Mesothelial cell of epicardium (in vitro differentiated cells): Measurements from ENCODE around the gene CACNA1E. TPM values are rescaled to one million over a fixed set of nuclear protein-coding genes. Genes with fewer than 3 reads are reported as not detected.

ENCODE experiments used
- DNase-seq, 2 experiments: peaks; one replicate each; pipeline ENCODE4 v3.0.0; 2021; ENCODE audit warnings: low spot score in 2 of 2; ENCODE audit not compliant: unreplicated experiment in 2 of 2
- H3K27ac Mint-ChIP-seq: 2 replicates; pipeline ENCODE4 v1.8.0; 2021; ENCODE audit warnings: mixed read lengths
- H3K27me3 Mint-ChIP-seq: 2 replicates; pipeline ENCODE4 v1.8.0; 2021; ENCODE audit warnings: low read depth, mixed read lengths
- H3K36me3 Mint-ChIP-seq: 2 replicates; pipeline ENCODE4 v1.8.0; 2021; ENCODE audit warnings: mixed read lengths
- H3K4me1 Mint-ChIP-seq: 2 replicates; pipeline ENCODE4 v1.8.0; 2021; ENCODE audit warnings: mixed read lengths
- H3K4me3 Mint-ChIP-seq: 2 replicates; pipeline ENCODE4 v1.8.0; 2021; ENCODE audit warnings: mild to moderate bottlenecking, moderate library complexity, mixed read lengths
- H3K9me3 Mint-ChIP-seq: 2 replicates; pipeline ENCODE4 v1.8.0; 2021; ENCODE audit warnings: mixed read lengths
- CTCF ChIP-seq: fragments of 200-600 bp; sonication (generic); IDR thresholded peaks from one replicate; pipeline ENCODE4 v1.5.0; 2021; ENCODE audit warnings: antibody characterized with exemption; ENCODE audit not compliant: unreplicated experiment
- total RNA-seq: library from RNA; stranded (reverse); gene quantifications from 3 replicates; pipeline ENCODE4 v1.2.1, GENCODE V29; 2021

CACNA1E gene
- total RNA-seq, 1 donor from 2014 or later = 0.60 TPM

GRCh38 chr1:181804989-181805388 is 321.7 kb downstream of the CACNA1E start:
- Mint-ChIP-seq H3K36me3 (no peaks in the 10 kb centered on the region), H3K27me3 (peaks cover 15% of the 10 kb centered on the region), H3K9me3 (no peaks in the 10 kb centered on the region), H3K4me1 (no peaks in the 10 kb centered on the region), H3K4me3 (no peak overlapping the region), H3K27ac (no peak overlapping the region)
- TF ChIP-seq CTCF = no peak
- no peak for DNase-seq

GRCh38 chr1:181806746-181807145 is 323.4 kb downstream of the CACNA1E start:
- no peak for DNase-seq
- no peak overlapping the region for H3K27ac Mint-ChIP-seq
- no peak for TF ChIP-seq CTCF
- H3K4me3 Mint-ChIP-seq = no peak overlapping the region
- no peaks in the 10 kb centered on the region for H3K4me1 Mint-ChIP-seq
- H3K36me3 Mint-ChIP-seq = no peaks in the 10 kb centered on the region
- no peaks in the 10 kb centered on the region for H3K9me3 Mint-ChIP-seq
- peaks cover 31% of the 10 kb centered on the region for H3K27me3 Mint-ChIP-seq

GRCh38 chr1:181807251-181807650 is 323.9 kb downstream of the CACNA1E start:
- no peak for TF ChIP-seq CTCF
- DNase-seq = no peak
- H3K9me3 Mint-ChIP-seq = no peaks in the 10 kb centered on the region
- H3K27ac Mint-ChIP-seq = no peak overlapping the region
- H3K27me3 Mint-ChIP-seq = peaks cover 36% of the 10 kb centered on the region
- no peaks in the 10 kb centered on the region for H3K4me1 Mint-ChIP-seq
- no peaks in the 10 kb centered on the region for H3K36me3 Mint-ChIP-seq
- no peak overlapping the region for H3K4me3 Mint-ChIP-seq

- peaks cover 35% of the 10 kb centered on the region for H3K27me3 Mint-ChIP-seq
- DNase-seq = no peak
- H3K36me3 Mint-ChIP-seq = no peaks in the 10 kb centered on the region
- no peak overlapping the region for H3K4me3 Mint-ChIP-seq
- TF ChIP-seq CTCF = no peak
- H3K27ac Mint-ChIP-seq = no peak overlapping the region
- H3K9me3 Mint-ChIP-seq = no peaks in the 10 kb centered on the region
- no peaks in the 10 kb centered on the region for H3K4me1 Mint-ChIP-seq
Measured at GRCh38 chr1:181809991-181810545, 326.8 kb downstream of the CACNA1E start.

GRCh38 chr1:181812208-181812607 is 328.9 kb downstream of the CACNA1E start:
- DNase-seq = no peak
- H3K27ac Mint-ChIP-seq = no peak overlapping the region
- no peaks in the 10 kb centered on the region for H3K9me3 Mint-ChIP-seq

More at GRCh38 chr1:181812208-181812607, 328.9 kb downstream of the CACNA1E start:
- Mint-ChIP-seq H3K36me3 (no peaks in the 10 kb centered on the region), H3K4me3 (no peak overlapping the region), H3K4me1 (no peaks in the 10 kb centered on the region), H3K27me3 (peaks cover 35% of the 10 kb centered on the region)
- no peak for TF ChIP-seq CTCF
